ENCODE results near the gene SOHLH1.
"Not testable (repeated sequence)": the region's sequence is repeated elsewhere in the genome, so short reads cannot be mapped to it uniquely, and the experiment has no call there.

The SOHLH1 gene

GRCh38 chr9:135681161-135681560 is 18.1 kb downstream of the SOHLH1 start:
- in situ Hi-C loops (cut with MboI; ENCODE audit: low sequenced_read_pairs), result no loop called here

- in situ Hi-C loops (cut with MboI; ENCODE audit: low sequenced_read_pairs), result no loop called here
Observed at GRCh38 chr9:135680056-135680455, 19.2 kb downstream of the SOHLH1 start.

GRCh38 chr9:135678236-135679017 is 20.9 kb downstream of the SOHLH1 start:
- in situ Hi-C loops (cut with MboI; ENCODE audit: low sequenced_read_pairs), result no loop called here

GRCh38 chr9:135677641-135678168 is 21.6 kb downstream of the SOHLH1 start:
- in situ Hi-C loops (cut with MboI; ENCODE audit: low sequenced_read_pairs), result no loop called here

- in situ Hi-C loops (cut with MboI; ENCODE audit: low sequenced_read_pairs), result no loop called here
Observed at GRCh38 chr9:135676891-135677290, 22.4 kb downstream of the SOHLH1 start.

- in situ Hi-C loops (cut with MboI; ENCODE audit: low sequenced_read_pairs), result no loop called here
Observed at GRCh38 chr9:135674977-135675376, 24.3 kb downstream of the SOHLH1 start.

GRCh38 chr9:135673941-135674340 is 25.3 kb downstream of the SOHLH1 start:
- in situ Hi-C loops (cut with MboI; ENCODE audit: low sequenced_read_pairs), result no loop called here

GRCh38 chr9:135672786-135673185 is 26.5 kb downstream of the SOHLH1 start:
- in situ Hi-C loops (cut with MboI; ENCODE audit: low sequenced_read_pairs), result not testable (repeated sequence)

GRCh38 chr9:135671591-135672041 is 27.7 kb downstream of the SOHLH1 start:
- in situ Hi-C loops (cut with MboI; ENCODE audit: low sequenced_read_pairs), result no loop called here

- in situ Hi-C loops (cut with MboI; ENCODE audit: low sequenced_read_pairs), result no loop called here
Observed at GRCh38 chr9:135670721-135671590, 28.3 kb downstream of the SOHLH1 start.

- in situ Hi-C loops (cut with MboI; ENCODE audit: low sequenced_read_pairs), result no loop called here
Observed at GRCh38 chr9:135669616-135670285, 29.5 kb downstream of the SOHLH1 start.

GRCh38 chr9:135669018-135669417 is 30.3 kb downstream of the SOHLH1 start:
- in situ Hi-C loops (cut with MboI; ENCODE audit: low sequenced_read_pairs), result not testable (repeated sequence)

GRCh38 chr9:135667463-135668001 is 31.7 kb downstream of the SOHLH1 start:
- in situ Hi-C loops (cut with MboI; ENCODE audit: low sequenced_read_pairs), result no loop called here

GRCh38 chr9:135666534-135667462 is 32.5 kb downstream of the SOHLH1 start:
- in situ Hi-C loops (cut with MboI; ENCODE audit: low sequenced_read_pairs), result no loop called here

GRCh38 chr9:135665795-135666189 is 33.5 kb downstream of the SOHLH1 start:
- in situ Hi-C loops (cut with MboI; ENCODE audit: low sequenced_read_pairs), result no loop called here

GRCh38 chr9:135664801-135665794 is 34.2 kb downstream of the SOHLH1 start:
- in situ Hi-C loops (cut with MboI; ENCODE audit: low sequenced_read_pairs), result no loop called here

GRCh38 chr9:135664266-135664665 is 35.0 kb downstream of the SOHLH1 start:
- in situ Hi-C loops (cut with MboI; ENCODE audit: low sequenced_read_pairs), result no loop called here

- in situ Hi-C loops (cut with MboI; ENCODE audit: low sequenced_read_pairs), result no loop called here
Observed at GRCh38 chr9:135663857-135664256, 35.4 kb downstream of the SOHLH1 start.

GRCh38 chr9:135663451-135663770 is 35.9 kb downstream of the SOHLH1 start:
- in situ Hi-C loops (cut with MboI; ENCODE audit: low sequenced_read_pairs), result no loop called here

Measured in hTERT RPE-1 (cell line).